ENCODE results near the gene ABR. TPM values are rescaled to one million over a fixed set of nuclear protein-coding genes. Genes with fewer than 3 reads are reported as not detected.

The ABR gene
- total RNA-seq, 1 experiment from 2014 or later, result 172 TPM

DNA sequence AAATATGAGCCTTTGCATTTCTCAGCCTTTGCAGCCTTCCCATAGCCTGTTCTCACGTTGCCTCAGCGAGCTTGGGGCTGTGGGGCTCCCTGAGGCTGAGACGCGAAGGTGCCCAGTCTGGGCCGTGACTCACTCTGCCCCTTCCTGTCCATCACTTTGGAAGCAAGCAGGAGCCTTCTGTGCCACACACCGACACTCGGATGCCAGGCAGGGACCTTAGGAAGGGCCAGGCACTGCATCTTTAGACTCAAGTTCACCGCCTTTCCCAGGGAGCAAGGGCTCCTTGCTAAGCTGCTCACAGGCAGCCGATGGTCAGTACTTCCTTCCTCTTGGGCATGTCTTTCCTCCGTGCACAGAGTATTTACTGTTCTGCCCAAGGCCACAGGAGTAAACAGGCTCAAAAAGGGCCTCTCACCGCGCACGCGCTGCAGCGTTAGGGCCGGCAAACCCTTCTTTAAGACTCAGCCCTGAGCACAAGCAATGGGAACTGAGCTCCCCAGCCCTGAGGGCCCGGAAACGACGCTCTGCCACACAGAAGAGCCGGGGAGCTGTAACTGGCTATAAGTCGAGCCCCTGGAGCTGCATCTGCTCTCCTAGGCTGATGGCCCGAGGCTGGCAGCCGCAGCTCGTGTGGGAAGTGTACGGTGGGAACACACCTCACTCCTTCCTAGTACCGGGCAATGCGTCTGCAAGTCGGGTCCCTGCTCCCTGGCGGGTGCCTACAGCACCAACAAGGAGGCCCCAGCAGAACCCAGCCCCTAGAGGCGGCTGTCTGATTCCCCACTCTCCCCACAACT lies 175.6 kb downstream of the ABR start:
- in situ Hi-C loops (cut with HindIII; ENCODE audit: low pct_unique_long_range_greater_than_20kb, low sequenced_read_pairs) (no loop called here), intact Hi-C loops (cut with micrococcal nuclease; ENCODE audit: unreplicated experiment) (no loop called here)
- ATAC-seq (peak; percentile 41), DNase-seq (ENCODE audit: low read depth, low spot score) (no peak)
- H3K27ac ChIP-seq (ENCODE audit: low read length), result no peak overlapping the region
- POLR2A ChIA-PET, result interaction anchor here (0.5 kb wide), 1 partner anchor 25 kb away, joined by 4 read pairs; the partner anchor contains the start of gene NXN
- no peaks in the 10 kb centered on the region for H3K27me3 ChIP-seq (ENCODE audit: control insufficient read depth, insufficient read depth, low read length)
- H3K36me3 ChIP-seq (ENCODE audit: control insufficient read depth, insufficient read depth, low read length), result peaks cover 6% of the 10 kb centered on the region
- H3K4me1 ChIP-seq (ENCODE audit: control insufficient read depth, insufficient read depth, low read length), result peaks cover 54% of the 10 kb centered on the region
- no peak for TF ChIP-seq TCF7L2 (IDR thresholded peaks at IDR 0.05; ENCODE audit: low read depth, low read length)
- TF ChIP-seq, protein P1, sequence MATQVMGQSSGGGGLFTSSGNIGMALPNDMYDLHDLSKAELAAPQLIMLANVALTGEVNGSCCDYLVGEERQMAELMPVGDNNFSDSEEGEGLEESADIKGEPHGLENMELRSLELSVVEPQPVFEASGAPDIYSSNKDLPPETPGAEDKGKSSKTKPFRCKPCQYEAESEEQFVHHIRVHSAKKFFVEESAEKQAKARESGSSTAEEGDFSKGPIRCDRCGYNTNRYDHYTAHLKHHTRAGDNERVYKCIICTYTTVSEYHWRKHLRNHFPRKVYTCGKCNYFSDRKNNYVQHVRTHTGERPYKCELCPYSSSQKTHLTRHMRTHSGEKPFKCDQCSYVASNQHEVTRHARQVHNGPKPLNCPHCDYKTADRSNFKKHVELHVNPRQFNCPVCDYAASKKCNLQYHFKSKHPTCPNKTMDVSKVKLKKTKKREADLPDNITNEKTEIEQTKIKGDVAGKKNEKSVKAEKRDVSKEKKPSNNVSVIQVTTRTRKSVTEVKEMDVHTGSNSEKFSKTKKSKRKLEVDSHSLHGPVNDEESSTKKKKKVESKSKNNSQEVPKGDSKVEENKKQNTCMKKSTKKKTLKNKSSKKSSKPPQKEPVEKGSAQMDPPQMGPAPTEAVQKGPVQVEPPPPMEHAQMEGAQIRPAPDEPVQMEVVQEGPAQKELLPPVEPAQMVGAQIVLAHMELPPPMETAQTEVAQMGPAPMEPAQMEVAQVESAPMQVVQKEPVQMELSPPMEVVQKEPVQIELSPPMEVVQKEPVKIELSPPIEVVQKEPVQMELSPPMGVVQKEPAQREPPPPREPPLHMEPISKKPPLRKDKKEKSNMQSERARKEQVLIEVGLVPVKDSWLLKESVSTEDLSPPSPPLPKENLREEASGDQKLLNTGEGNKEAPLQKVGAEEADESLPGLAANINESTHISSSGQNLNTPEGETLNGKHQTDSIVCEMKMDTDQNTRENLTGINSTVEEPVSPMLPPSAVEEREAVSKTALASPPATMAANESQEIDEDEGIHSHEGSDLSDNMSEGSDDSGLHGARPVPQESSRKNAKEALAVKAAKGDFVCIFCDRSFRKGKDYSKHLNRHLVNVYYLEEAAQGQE (IDR thresholded peaks at IDR 0.05; ENCODE audit: insufficient read depth in 1 of 2, low read depth in 2 of 2, low read length in 1 of 2), result no peak
- no peak for TF ChIP-seq POLR2AphosphoS5 (IDR thresholded peaks at IDR 0.05; ENCODE audit: low read depth, low read length)
- no peak for TF ChIP-seq SIN3A (IDR thresholded peaks at IDR 0.05; ENCODE audit: borderline replicate concordance, insufficient read depth, low read depth, low read length)
- TF ChIP-seq, protein P2, sequence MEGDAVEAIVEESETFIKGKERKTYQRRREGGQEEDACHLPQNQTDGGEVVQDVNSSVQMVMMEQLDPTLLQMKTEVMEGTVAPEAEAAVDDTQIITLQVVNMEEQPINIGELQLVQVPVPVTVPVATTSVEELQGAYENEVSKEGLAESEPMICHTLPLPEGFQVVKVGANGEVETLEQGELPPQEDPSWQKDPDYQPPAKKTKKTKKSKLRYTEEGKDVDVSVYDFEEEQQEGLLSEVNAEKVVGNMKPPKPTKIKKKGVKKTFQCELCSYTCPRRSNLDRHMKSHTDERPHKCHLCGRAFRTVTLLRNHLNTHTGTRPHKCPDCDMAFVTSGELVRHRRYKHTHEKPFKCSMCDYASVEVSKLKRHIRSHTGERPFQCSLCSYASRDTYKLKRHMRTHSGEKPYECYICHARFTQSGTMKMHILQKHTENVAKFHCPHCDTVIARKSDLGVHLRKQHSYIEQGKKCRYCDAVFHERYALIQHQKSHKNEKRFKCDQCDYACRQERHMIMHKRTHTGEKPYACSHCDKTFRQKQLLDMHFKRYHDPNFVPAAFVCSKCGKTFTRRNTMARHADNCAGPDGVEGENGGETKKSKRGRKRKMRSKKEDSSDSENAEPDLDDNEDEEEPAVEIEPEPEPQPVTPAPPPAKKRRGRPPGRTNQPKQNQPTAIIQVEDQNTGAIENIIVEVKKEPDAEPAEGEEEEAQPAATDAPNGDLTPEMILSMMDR (IDR thresholded peaks at IDR 0.05), result no peak
- BruUV-seq (replicated peaks), result no TSS peak
- CTCF ChIA-PET, result interaction anchor here (0.9 kb wide), 1 partner anchor 52 kb away, joined by 3 read pairs; no protein-coding TSS in a partner anchor
- H3K9me3 ChIP-seq (ENCODE audit: control insufficient read depth, insufficient read depth, low read depth, low read length), result no peaks in the 10 kb centered on the region
- no peak overlapping the region for H3K4me3 ChIP-seq (ENCODE audit: low read depth in 2 of 2, low read length in 2 of 2)

DNA sequence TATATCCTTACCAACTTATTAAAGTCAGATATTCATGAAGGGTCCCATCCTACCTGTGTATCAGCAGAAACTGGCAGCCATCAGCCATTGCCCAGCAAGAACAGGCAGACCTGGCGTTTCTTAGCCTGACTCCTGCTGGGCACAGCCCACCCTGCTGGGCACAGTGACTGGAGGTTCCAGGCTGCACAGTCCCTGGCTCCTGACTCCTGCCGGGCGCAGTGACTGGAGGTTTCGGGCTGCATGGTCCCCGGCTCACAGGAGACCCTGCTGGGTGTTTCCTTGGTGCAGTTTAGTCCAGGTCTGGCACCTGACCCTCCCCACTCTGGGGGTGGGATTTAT lies 176.2 kb downstream of the ABR start:
- intact Hi-C loops (cut with micrococcal nuclease; ENCODE audit: unreplicated experiment) (no loop called here), in situ Hi-C loops (cut with HindIII; ENCODE audit: low pct_unique_long_range_greater_than_20kb, low sequenced_read_pairs) (no loop called here)
- no peak overlapping the region for H3K4me3 ChIP-seq (ENCODE audit: low read depth in 2 of 2, low read length in 2 of 2)
- ChIA-PET CTCF (no interaction called here), POLR2A (interaction anchor here (0.5 kb wide), 1 partner anchor 24 kb away, joined by 4 read pairs; the partner anchor contains the start of gene NXN)
- no peak for DNase-seq (ENCODE audit: low read depth, low spot score)
- BruUV-seq (replicated peaks), result TSS peak; percentile 73
- peaks cover 59% of the 10 kb centered on the region for H3K4me1 ChIP-seq (ENCODE audit: control insufficient read depth, insufficient read depth, low read length)
- no peaks in the 10 kb centered on the region for H3K9me3 ChIP-seq (ENCODE audit: control insufficient read depth, insufficient read depth, low read depth, low read length)
- H3K36me3 ChIP-seq (ENCODE audit: control insufficient read depth, insufficient read depth, low read length), result peaks cover 6% of the 10 kb centered on the region
- H3K27ac ChIP-seq (ENCODE audit: low read length), result no peak overlapping the region
- no peaks in the 10 kb centered on the region for H3K27me3 ChIP-seq (ENCODE audit: control insufficient read depth, insufficient read depth, low read length)
- ATAC-seq, result peak; percentile 7; the same call in 1 of the 2 replicates
- TF ChIP-seq TCF7L2 (IDR thresholded peaks at IDR 0.05; ENCODE audit: low read depth, low read length) (no peak), SIN3A (IDR thresholded peaks at IDR 0.05; ENCODE audit: borderline replicate concordance, insufficient read depth, low read depth, low read length) (no peak), POLR2AphosphoS5 (IDR thresholded peaks at IDR 0.05; ENCODE audit: low read depth, low read length) (no peak)
- TF ChIP-seq, protein P1 (IDR thresholded peaks at IDR 0.05; ENCODE audit: insufficient read depth in 1 of 2, low read depth in 2 of 2, low read length in 1 of 2), result no peak
- TF ChIP-seq, protein P2 (IDR thresholded peaks at IDR 0.05), result no peak
